Midbrain (tissue), 1 donor: ENCODE results near the gene MCIDAS.

Experiments
- DNase-seq: peaks from one replicate; lab custom pipeline; 2025; lab: John Stamatoyannopoulos, UW

The MCIDAS gene

GRCh38 chr5:55226934-55227663, at the start of gene MCIDAS:
Gene MCIDAS, minus strand, starts transcription at chr5:55227315. Its CDS starts 177 bp downstream, at chr5:55227138.
- DNase-seq = no peak

- DNase-seq = no peak
Measured at GRCh38 chr5:55276771-55277170, 49.7 kb upstream of the MCIDAS start.

GRCh38 chr5:55258339-55258738, 31.2 kb upstream of the MCIDAS start:
- no peak for DNase-seq

GRCh38 chr5:55254802-55255201, 27.7 kb upstream of the MCIDAS start:
- DNase-seq = no peak

GRCh38 chr5:55250064-55250463, 22.9 kb upstream of the MCIDAS start:
- DNase-seq = no peak

GRCh38 chr5:55241746-55242145, 14.6 kb upstream of the MCIDAS start:
- DNase-seq = no peak

- no peak for DNase-seq
Measured at GRCh38 chr5:55236800-55237199, 9.7 kb upstream of the MCIDAS start.

GRCh38 chr5:55234121-55234700, 7.1 kb upstream of the MCIDAS start:
- DNase-seq = no peak

GRCh38 chr5:55232985-55233928, 6.1 kb upstream of the MCIDAS start, which contains the start of gene CCNO:
Gene CCNO, minus strand, starts transcription at chr5:55233608. Its CDS starts 85 bp downstream, at chr5:55233523.
- DNase-seq = peak; percentile 26

GRCh38 chr5:55232271-55232984, 5.3 kb upstream of the MCIDAS start:
- no peak for DNase-seq

- DNase-seq = no peak
Measured at GRCh38 chr5:55231919-55232270, 4.8 kb upstream of the MCIDAS start.

- no peak for DNase-seq
Measured at GRCh38 chr5:55231029-55231918, 4.2 kb upstream of the MCIDAS start.

- DNase-seq = no peak
Measured at GRCh38 chr5:55230086-55230629, 3.0 kb upstream of the MCIDAS start.

- no peak for DNase-seq
Measured at GRCh38 chr5:55227664-55228430, 732 bp upstream of the MCIDAS start.

- no peak for DNase-seq
Measured at GRCh38 chr5:55226027-55226933, 835 bp downstream of the MCIDAS start.

- no peak for DNase-seq
Measured at GRCh38 chr5:55225346-55225745, 1.8 kb downstream of the MCIDAS start.

- no peak for DNase-seq
Measured at GRCh38 chr5:55223812-55224240, 3.3 kb downstream of the MCIDAS start.

- DNase-seq = no peak
Measured at GRCh38 chr5:55222985-55223811, 3.9 kb downstream of the MCIDAS start.
